Breast epithelium (tissue), 3 donors: ENCODE data around the gene FXYD1.

Experiments
- POLR2A ChIP-seq: fragments of 450-650 bp; IDR thresholded peaks from one replicate; pipeline ENCODE4 v1.6.1; 2016; ENCODE audit warnings: antibody characterized with exemption, mild to moderate bottlenecking, moderate library complexity
- POLR2AphosphoS5 ChIP-seq, 3 donors: sonication (generic); formaldehyde crosslinking; IDR thresholded peaks; one replicate each; pipeline ENCODE4 v1.6.1; 2017; ENCODE audit warnings: antibody characterized with exemption in 3 of 3
- TF ChIP-seq, protein P1 (sequence below), 3 donors: fragments of 450-650 bp; IDR thresholded peaks; one replicate each; pipeline ENCODE4 v1.5.1; 2016 to 2017; ENCODE audit warnings: antibody characterized with exemption in 3 of 3, mild to moderate bottlenecking in 3 of 3, moderate library complexity in 3 of 3

DNA sequence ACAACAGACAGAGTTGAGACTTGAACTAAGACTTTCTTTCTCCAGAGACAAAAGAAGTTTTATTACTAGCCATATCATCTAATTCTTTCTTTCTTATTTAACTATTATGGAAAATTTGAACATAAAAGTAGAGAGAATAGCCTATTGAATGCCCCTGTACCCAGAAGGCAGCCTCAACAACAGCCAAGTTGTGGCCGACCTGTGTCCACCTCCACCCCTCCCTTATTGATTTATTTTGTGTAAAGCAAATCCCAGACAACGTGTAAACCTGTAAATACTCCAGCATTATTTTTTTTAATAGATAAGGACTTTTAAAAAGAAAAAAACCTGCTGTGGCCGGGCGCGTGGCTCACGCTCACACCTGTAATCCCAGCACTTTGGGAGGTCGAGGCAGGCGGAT, 49.1 kb upstream of the FXYD1 start:
- TF ChIP-seq, protein P1, sequence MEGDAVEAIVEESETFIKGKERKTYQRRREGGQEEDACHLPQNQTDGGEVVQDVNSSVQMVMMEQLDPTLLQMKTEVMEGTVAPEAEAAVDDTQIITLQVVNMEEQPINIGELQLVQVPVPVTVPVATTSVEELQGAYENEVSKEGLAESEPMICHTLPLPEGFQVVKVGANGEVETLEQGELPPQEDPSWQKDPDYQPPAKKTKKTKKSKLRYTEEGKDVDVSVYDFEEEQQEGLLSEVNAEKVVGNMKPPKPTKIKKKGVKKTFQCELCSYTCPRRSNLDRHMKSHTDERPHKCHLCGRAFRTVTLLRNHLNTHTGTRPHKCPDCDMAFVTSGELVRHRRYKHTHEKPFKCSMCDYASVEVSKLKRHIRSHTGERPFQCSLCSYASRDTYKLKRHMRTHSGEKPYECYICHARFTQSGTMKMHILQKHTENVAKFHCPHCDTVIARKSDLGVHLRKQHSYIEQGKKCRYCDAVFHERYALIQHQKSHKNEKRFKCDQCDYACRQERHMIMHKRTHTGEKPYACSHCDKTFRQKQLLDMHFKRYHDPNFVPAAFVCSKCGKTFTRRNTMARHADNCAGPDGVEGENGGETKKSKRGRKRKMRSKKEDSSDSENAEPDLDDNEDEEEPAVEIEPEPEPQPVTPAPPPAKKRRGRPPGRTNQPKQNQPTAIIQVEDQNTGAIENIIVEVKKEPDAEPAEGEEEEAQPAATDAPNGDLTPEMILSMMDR (IDR thresholded peaks at IDR 0.05): no peak
- TF ChIP-seq POLR2AphosphoS5 (IDR thresholded peaks at IDR 0.05) (no peak), POLR2A (no peak)
